A673 (cell line): ENCODE measurements around the gene NIP7. TPM values are rescaled to one million over a fixed set of nuclear protein-coding genes. Genes with fewer than 3 reads are reported as not detected.

Experiments
- BruUV-seq: library from RNA; stranded (reverse); fragments of 400-500 nt; replicated peaks from 2 replicates; lab custom pipeline; 2021; lab: Mats Ljungman, UMichigan
- CTCF ChIA-PET: fragments of 300-600 bp; sonication (Branson Sonifier 250); formaldehyde crosslinking; loops from one replicate; lab custom pipeline; 2022; ENCODE audit warnings: antibody characterized with exemption; lab: Charles Lee
- POLR2A ChIA-PET: fragments of 300-600 bp; sonication (Branson Sonifier 250); formaldehyde crosslinking; loops from one replicate; lab custom pipeline; 2022; ENCODE audit warnings: antibody characterized with exemption; ENCODE audit not compliant: low non-redundant PET; lab: Charles Lee
- DNase-seq: peaks from one replicate; pipeline ENCODE4 v3.0.0-alpha.2; 2015; ENCODE audit warnings: low spot score
- H3K27ac ChIP-seq: fragments of 200-600 bp; sonication (generic); 2 replicates; pipeline ENCODE4 v1.5.1; 2016; ENCODE audit warnings: mixed run types, low read depth, mild to moderate bottlenecking, mixed read lengths, antibody characterized with exemption, low read length; ENCODE audit not compliant: poor library complexity, severe bottlenecking
- H3K27me3 ChIP-seq: fragments of 200-600 bp; sonication (generic); replicated peaks from 2 replicates; pipeline ENCODE4 v1.6.1; 2017; ENCODE audit warnings: mixed run types, low read depth, mild to moderate bottlenecking, mixed read lengths, antibody characterized with exemption, low read length; ENCODE audit not compliant: insufficient read depth, poor library complexity
- H3K36me3 ChIP-seq: fragments of 200-600 bp; sonication (generic); 2 replicates; pipeline ENCODE4 v1.6.1; 2016; ENCODE audit warnings: mixed run types, mild to moderate bottlenecking, mixed read lengths, antibody characterized with exemption, low read length; ENCODE audit not compliant: insufficient read depth, poor library complexity, severe bottlenecking
- H3K4me1 ChIP-seq: fragments of 200-600 bp; sonication (generic); 2 replicates; pipeline ENCODE4 v1.6.1; 2017; ENCODE audit warnings: mixed run types, mild to moderate bottlenecking, mixed read lengths, antibody characterized with exemption, low read length; ENCODE audit not compliant: insufficient read depth, poor library complexity, severe bottlenecking
- H3K4me3 ChIP-seq: fragments of 200-600 bp; sonication (generic); 2 replicates; pipeline ENCODE4 v1.5.1; 2016; ENCODE audit warnings: low read depth, mixed run types, mild to moderate bottlenecking, mixed read lengths, low read length; ENCODE audit not compliant: poor library complexity, severe bottlenecking
- H3K9me3 ChIP-seq: fragments of 200-600 bp; sonication (generic); 2 replicates; pipeline ENCODE4 v1.6.1; 2016; ENCODE audit warnings: mixed run types, low read depth, mild to moderate bottlenecking, mixed read lengths, antibody characterized with exemption, low read length; ENCODE audit not compliant: poor library complexity, severe bottlenecking
- EZH2 ChIP-seq: fragments of 200-600 bp; sonication (generic); IDR thresholded peaks from 2 replicates; pipeline ENCODE4 v1.6.1; 2017; ENCODE audit warnings: borderline replicate concordance, low read depth, mild to moderate bottlenecking, mixed read lengths, antibody characterized with exemption, low read length; ENCODE audit not compliant: poor library complexity, severe bottlenecking
- intact Hi-C: fragments of 100-400 bp; cut with micrococcal nuclease; formaldehyde crosslinking; loops from one replicate; pipeline ENCODE4 v1.10.0; 2022; ENCODE audit not compliant: unreplicated experiment
- total RNA-seq: library from RNA; stranded (reverse); gene quantifications from 2 replicates; pipeline ENCODE4 v1.2.3, GENCODE V29; 2021
- TF ChIP-seq, protein P1 (sequence below): fragments of 300-800, 200-600 bp; sonication (generic); conservative IDR thresholded peaks from 2 replicates; pipeline ENCODE4 v1.5.1; 2017; ENCODE audit warnings: low read depth, mild to moderate bottlenecking, antibody characterized with exemption, low read length, moderate library complexity, mixed read lengths

The NIP7 gene
- total RNA-seq, 1 experiment from 2014 or later = 66.4 TPM

DNA sequence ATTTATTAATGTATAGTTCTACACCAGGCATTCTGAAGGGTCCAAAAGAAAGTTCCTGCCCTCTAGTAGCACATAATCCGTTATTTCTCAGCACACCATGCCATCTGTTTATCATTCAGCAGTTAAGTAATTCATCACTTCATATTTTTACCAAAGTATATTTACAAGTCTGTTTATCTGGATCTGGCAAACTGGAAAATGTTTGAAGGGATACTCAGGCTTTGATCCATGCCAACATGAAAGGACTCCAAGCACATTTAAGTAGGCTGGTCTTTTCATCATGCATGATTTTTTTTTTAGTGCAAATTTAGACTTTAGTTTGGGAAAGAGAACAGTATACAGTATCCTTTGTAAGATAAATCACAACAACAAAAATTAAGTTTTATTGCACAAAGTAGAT is 32.5 kb upstream of the NIP7 start:
- Histone ChIP-seq H3K9me3 (no peaks in the 10 kb centered on the region), H3K27ac (no peak overlapping the region), H3K4me1 (no peaks in the 10 kb centered on the region), H3K4me3 (no peak overlapping the region), H3K36me3 (peaks cover 8% of the 10 kb centered on the region), H3K27me3 (no peaks in the 10 kb centered on the region)
- intact Hi-C loops = no loop called here
- POLR2A ChIA-PET = no interaction called here
- CTCF ChIA-PET = no interaction called here
- no peak for TF ChIP-seq EZH2
- TF ChIP-seq, protein P1, sequence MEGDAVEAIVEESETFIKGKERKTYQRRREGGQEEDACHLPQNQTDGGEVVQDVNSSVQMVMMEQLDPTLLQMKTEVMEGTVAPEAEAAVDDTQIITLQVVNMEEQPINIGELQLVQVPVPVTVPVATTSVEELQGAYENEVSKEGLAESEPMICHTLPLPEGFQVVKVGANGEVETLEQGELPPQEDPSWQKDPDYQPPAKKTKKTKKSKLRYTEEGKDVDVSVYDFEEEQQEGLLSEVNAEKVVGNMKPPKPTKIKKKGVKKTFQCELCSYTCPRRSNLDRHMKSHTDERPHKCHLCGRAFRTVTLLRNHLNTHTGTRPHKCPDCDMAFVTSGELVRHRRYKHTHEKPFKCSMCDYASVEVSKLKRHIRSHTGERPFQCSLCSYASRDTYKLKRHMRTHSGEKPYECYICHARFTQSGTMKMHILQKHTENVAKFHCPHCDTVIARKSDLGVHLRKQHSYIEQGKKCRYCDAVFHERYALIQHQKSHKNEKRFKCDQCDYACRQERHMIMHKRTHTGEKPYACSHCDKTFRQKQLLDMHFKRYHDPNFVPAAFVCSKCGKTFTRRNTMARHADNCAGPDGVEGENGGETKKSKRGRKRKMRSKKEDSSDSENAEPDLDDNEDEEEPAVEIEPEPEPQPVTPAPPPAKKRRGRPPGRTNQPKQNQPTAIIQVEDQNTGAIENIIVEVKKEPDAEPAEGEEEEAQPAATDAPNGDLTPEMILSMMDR = no peak
- no peak for DNase-seq
- no TSS peak for BruUV-seq

DNA sequence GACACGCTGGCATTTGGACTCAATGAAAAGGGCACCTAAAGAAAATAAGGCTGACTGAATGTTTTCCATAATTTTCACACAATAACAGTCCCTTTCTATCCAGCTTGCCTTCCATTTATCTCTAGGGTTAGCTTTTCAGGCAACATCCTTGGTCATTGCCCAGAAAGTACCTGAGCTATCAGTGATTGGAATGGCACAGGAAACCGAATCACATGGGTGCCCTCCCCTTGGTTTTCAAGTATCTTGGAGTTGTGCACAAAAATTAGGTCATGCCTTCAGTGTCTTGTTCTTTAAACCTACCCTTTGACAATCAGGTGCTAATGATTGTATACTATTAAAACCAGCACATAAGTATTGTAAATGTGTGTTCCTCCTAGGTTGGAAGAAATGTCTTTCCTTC is 31.7 kb upstream of the NIP7 start:
- no peaks in the 10 kb centered on the region for H3K27me3 ChIP-seq
- H3K9me3 ChIP-seq = no peaks in the 10 kb centered on the region
- CTCF ChIA-PET = no interaction called here
- peaks cover 8% of the 10 kb centered on the region for H3K36me3 ChIP-seq
- no TSS peak for BruUV-seq
- H3K27ac ChIP-seq = no peak overlapping the region
- DNase-seq = no peak
- POLR2A ChIA-PET = no interaction called here
- H3K4me1 ChIP-seq = no peaks in the 10 kb centered on the region
- TF ChIP-seq, protein P1 = no peak
- TF ChIP-seq EZH2 = no peak
- H3K4me3 ChIP-seq = no peak overlapping the region
- intact Hi-C loops = no loop called here

GRCh38 chr16:69309316-69309715 is 30.3 kb upstream of the NIP7 start:
- CTCF ChIA-PET = no interaction called here
- Histone ChIP-seq H3K27me3 (no peaks in the 10 kb centered on the region), H3K9me3 (no peaks in the 10 kb centered on the region), H3K36me3 (peaks cover under 1% of the 10 kb centered on the region), H3K4me3 (no peak overlapping the region), H3K27ac (no peak overlapping the region), H3K4me1 (no peaks in the 10 kb centered on the region)
- BruUV-seq = no TSS peak
- TF ChIP-seq, protein P1 = no peak
- TF ChIP-seq EZH2 = no peak
- no peak for DNase-seq
- intact Hi-C loops = no loop called here
- POLR2A ChIA-PET = no interaction called here
